ENCODE results near the gene ETV2.
"Not testable (repeated sequence)": the region's sequence is repeated elsewhere in the genome, so short reads cannot be mapped to it uniquely, and the experiment has no call there.

ETV2 gene, protein sequence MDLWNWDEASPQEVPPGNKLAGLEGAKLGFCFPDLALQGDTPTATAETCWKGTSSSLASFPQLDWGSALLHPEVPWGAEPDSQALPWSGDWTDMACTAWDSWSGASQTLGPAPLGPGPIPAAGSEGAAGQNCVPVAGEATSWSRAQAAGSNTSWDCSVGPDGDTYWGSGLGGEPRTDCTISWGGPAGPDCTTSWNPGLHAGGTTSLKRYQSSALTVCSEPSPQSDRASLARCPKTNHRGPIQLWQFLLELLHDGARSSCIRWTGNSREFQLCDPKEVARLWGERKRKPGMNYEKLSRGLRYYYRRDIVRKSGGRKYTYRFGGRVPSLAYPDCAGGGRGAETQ

DNA sequence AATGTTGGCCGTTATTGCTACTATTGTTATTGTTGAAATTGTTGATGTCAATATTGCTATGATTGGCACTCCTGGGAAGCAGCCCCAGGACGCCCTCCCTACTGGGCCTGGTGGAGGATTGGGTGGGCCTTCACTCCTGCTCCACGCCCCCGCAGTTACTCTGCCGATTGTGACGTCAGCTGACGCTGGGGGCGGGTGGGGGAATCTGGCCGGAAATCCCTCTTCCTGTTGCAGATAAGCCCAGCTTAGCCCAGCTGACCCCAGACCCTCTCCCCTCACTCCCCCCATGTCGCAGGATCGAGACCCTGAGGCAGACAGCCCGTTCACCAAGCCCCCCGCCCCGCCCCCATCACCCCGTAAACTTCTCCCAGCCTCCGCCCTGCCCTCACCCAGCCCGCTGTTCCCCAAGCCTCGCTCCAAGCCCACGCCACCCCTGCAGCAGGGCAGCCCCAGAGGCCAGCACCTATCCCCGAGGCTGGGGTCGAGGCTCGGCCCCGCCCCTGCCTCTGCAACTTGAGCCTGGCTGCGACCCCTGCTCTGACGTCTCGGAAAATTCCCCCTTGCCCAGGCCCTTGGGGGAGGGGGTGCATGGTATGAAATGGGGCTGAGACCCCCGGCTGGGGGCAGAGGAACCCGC, at the start of gene ETV2:
Gene ETV2 (plus strand): TSS at position 231 of the 637 bp plus-strand sequence. CDS start 716 bp downstream, outside the sequence.
- peak; percentile 45 to 52 for DNase-seq

DNA sequence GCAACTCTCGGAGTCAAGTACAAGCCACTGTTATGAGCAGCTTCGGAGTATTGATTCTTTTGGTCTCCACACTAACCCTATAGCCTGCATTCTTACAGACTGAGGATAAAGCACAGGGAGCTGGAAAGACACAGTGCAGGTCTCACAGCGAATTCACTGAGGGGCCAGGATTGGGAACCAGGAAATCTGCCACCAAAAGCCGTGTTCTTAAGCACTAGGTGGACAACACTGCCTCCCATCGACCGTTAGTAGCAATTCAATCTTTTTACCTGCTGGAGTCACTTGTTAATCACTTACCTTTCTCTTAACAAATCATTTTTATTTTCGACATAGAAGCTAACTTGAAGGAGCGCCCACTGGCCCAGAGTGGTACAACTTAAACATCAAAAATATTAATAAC, 49.3 kb upstream of the ETV2 start:
- DNase-seq, result no peak

DNA sequence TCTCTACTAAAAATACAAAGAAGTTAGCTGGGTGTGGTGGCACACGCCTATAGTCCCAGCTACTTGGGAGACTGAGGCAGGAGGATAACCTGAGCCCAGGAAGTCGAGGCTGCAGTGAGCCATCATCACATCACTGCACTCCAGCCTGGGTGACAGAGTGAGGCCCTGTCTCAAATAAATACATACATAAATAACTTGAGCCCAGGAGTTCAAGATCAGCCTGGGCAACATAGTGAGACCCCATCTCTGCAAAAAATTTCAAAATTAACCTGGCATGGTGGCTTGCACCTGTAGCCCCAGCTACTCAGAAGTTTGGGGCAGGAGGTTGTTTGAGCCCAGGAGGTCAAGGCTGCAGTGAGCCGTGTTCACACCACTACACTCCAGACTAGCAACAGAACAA, 46.5 kb upstream of the ETV2 start:
- DNase-seq, result not testable (repeated sequence)

DNA sequence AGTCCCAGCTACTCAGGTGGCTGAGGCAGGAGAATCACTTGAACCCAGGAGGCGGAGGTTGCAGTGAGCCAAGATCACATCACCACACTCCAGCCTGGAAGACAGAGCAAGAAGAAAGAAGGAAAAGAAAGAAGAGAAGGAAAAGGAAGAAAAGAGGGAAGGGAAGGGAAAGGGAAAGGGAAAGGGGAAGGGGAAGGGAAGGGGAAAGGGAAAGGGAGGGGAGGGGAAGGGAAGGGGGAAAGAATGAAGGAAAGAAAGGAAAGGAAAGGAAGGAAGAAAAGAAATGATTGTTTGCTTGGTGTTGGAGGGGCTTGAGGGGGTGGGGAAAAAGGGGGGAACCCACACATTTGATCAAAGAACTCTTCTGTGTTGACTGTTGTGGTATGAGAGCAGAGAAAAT, 45.6 kb upstream of the ETV2 start:
- DNase-seq, result no peak

DNA sequence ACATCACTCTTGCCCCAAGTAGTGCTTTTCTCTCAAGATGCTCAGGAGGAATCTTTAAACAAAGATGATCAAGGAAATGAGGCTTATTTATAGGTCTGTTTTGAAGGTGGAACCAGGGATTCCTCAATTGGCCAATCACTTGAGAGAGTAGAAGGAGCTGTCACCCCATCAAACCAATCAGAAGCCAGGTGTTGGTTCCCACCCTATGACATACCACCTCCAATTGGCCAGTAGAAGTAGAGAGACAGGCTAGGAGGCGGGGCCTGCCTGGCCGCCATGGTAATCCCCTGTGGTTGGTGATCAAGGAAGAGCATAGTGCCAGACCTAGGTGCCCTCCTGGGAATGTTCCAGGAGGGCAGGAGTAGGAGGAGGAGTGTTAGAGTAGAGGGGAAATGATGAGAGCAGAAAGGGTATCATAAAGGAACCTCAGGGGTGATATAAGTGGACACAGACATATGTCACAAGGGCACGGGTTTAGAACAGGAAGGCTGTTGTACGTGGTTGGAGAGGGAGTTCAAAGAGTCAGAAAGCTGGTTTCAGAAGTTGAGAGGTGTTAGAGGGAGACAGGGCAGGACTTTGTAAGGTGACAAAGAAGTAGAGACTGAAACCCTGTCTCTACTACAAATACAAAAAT, 45.1 kb upstream of the ETV2 start:
- no peak for DNase-seq

DNA sequence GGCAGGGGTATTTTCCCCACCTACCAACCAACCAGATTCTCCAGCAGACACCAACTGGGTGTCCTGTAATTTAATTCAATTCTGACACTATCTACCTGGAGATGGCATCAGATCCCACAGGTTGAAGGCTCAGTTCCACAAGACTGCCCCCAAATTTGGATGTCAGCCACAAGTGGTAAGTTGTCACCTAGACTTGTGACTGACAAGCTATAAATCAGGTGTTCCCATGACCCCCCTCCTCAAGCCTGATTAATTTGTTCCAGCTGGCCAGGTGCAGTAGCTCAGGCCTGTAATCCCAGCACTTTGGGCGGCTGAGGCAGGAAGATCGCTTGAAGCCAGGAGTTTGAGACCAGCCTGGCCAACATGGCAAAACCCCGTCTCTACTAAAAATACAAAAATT, 39.6 kb upstream of the ETV2 start:
- DNase-seq, result no peak

DNA sequence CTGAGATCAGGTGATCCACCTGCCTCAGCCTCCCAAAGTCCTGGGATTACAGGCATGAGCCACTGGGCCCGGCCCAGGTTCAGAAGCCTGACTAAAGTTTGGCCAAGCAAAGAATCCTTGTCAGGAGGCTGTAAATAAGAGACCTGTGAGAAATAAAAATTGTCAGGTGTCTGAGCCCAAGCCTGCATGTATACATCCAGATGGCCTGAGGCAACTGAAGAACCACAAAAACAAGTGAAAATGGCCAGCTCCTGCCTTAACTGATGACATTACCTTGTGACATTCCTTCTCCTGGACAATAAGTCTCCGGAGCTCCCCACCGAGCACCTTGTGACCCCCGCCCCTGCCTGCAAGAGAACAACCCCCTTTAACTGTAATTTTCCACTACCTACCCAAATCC, 37.1 kb upstream of the ETV2 start:
- DNase-seq, result not testable (repeated sequence)

DNA sequence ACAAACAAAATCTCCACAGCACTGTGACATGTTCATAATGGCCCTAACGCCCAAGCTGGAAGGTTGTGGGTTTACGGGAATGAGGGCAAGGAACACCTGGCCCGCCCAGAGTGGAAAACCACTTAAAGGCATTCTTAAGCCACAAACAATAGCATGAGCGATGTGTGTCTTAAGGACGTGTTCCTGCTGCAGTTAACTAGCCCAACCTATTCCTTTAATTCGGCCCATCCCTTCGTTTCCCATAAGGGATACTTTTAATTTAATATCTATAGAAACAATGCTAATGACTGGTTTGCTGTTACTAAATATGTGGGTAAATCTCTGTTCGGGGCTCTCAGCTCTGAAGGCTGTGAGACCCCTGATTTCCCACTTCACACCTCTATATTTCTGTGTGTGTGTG, 34.4 kb upstream of the ETV2 start:
- DNase-seq, result not testable (repeated sequence)

DNA sequence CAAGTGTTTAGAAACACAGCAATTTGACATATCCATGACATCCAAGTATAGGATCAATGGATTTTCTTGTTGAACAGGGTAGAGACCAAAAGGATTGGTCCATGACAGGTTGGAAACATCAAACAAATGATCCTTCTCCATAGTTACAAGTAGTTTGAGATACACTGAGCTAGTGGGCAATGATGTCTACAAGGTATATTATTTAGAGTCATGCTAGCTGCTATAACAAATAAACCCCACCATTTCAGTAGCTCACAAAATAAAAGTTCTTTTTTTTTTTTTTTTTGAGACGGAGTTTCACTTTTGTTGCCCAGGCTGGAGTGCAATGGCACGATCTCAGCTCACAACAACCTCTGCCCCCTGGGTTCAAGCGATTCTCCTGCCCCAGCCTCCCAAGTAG, 33.9 kb upstream of the ETV2 start:
- no peak for DNase-seq

DNA sequence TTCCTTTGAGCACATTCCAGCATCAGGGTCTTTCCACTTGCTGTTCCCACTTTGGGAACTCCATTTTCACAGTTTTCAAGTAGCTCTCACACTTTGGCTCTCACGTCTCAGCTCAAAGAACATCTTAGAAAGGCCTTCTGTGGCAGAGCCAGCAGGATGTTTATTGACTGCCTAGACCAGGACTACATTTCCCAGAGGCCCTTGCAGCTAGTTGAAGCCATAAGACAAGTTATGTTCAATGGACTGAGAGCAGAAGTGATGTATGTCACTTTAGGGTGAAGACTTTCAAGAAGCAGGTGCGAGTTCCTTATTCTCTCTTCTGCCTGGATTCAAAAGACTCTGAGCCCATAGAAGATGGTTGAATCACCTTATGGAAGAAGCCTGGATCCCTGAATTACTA, 33.3 kb upstream of the ETV2 start:
- DNase-seq, result no peak

DNA sequence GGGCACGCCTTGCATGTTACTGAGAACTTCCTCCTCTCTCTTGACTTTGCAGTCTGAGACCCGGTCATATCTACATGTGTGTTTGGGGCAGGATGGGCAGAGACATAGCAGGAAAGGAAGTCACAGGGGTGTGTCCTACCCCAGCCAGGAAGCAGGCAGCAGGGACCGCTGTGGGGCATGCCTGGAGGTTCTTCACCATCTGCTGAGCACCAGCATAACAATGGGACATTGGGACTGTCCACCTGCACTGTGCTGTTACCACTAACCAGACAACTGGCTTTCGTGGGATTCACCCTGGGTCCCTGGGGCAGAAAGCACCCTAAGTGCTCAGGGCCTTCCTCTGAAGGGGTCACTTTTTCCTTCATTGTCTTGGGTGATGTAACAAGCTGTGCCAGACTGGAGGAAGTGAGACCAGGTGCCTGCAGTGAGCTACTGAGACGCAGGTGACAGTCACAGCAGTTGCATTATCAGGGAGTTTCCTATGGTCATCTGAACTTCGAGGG, 31.6 kb upstream of the ETV2 start:
- DNase-seq, result peak in 1 of 2 donors; percentile 14

DNA sequence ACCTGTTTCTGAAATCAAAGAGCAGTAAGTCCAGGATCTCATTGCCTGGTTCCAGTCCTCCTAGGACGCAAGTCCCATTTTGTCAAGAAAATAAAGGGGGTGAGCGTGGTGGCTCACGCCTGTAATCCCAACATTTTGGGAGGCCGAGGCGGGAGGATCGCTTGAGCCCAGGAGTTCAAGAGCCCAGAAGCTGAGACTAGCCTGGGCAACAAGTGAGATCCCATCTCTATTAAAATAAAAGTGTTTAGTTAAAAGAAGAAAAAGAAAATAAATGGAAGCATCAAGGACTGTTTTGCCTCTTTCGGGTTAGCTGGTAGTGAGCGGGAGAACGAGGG, 29.4 kb upstream of the ETV2 start:
- no peak for DNase-seq

DNA sequence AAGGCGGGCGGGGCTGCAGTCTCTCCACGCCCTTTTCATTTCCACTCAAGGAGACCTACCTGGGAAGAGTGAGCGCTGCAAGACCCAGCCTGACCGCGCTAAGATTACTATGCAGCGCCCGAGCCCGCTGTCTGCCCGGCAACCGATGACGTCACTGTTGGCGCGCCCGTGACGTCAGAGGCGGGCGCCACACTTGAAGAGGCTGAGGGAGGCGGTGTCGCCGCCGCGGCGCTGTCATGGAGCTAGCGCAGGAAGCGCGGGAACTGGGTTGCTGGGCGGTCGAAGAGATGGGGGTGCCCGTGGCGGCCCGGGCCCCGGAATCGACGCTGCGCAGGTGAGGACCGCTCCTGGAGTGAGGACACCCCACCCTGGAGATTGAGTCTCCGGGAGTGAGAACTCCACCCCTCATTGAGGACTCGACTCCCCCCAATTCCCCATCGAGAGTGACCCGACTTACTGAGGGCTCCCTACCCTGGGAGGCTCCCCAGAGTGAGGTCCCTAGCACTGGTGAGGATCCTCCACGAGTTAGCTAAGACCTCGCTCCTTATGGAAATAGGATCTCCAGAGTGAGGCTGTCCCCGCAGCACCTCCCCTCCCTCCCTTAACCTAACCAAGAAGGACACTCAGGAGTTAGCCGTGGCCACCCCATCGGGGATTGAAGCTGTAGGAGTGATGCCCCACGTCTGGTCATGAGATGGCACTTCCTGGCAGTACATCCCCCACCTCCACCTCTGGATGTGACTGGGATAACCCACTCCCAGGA, 28.8 kb upstream of the ETV2 start, which contains the start of gene HAUS5:
Gene HAUS5 (plus strand): TSS at position 177 of the 763 bp plus-strand sequence. CDS start 60 bp downstream, at position 237.
- DNase-seq, result peak; percentile 90 to 96

DNA sequence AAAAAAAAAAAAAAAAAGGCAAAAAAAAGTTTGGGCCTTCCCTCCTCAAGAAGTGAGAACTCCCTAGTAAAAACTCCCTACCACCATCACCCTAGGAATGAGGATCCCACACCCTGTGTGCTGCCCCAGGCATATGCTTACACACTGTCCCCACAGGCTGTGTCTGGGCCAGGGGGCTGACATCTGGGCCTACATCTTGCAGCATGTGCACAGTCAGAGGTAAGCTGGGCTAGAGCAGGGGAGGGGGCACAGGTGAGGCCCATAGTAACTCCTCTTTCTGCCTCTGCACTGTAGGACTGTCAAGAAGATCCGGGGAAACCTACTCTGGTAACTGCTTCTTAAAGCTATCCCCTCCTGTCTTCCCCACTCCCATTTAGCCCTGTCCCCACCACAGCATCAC, 28.0 kb upstream of the ETV2 start:
- DNase-seq, result no peak

DNA sequence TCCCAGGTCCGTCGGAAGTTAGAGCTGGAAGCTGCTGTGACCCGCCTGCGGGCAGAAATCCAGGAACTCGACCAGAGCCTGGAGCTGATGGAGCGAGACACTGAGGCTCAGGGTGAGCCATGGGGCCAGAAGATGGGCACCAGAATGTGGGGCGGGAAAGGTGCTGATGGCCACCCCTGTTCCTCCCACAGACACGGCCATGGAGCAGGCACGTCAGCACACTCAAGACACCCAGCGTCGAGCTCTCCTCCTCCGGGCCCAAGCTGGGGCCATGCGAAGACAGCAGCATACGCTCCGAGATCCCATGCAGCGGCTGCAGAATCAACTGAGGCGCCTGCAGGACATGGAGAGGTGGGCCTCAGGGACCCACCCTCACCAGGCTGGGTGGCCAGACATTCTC, 26.5 kb upstream of the ETV2 start:
- no peak for DNase-seq

DNA sequence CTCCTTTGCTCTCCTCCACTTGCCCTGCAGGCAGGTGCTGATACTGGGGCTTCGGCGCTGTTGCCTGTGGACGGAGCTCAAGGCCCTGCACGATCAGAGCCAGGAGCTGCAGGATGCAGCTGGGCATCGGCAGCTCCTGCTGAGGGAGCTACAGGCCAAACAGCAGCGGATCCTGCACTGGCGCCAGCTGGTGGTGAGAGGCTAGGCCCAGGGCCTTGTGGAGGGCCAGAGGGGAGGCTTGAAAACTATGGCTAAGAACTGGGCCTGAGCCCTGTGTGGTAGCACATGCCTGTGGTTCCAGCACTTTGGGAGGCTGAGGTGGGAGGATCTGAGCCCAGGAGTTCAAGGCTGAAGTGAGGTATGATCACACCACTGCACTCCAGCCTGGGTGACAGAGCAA, 22.7 kb upstream of the ETV2 start:
- no peak for DNase-seq

DNA sequence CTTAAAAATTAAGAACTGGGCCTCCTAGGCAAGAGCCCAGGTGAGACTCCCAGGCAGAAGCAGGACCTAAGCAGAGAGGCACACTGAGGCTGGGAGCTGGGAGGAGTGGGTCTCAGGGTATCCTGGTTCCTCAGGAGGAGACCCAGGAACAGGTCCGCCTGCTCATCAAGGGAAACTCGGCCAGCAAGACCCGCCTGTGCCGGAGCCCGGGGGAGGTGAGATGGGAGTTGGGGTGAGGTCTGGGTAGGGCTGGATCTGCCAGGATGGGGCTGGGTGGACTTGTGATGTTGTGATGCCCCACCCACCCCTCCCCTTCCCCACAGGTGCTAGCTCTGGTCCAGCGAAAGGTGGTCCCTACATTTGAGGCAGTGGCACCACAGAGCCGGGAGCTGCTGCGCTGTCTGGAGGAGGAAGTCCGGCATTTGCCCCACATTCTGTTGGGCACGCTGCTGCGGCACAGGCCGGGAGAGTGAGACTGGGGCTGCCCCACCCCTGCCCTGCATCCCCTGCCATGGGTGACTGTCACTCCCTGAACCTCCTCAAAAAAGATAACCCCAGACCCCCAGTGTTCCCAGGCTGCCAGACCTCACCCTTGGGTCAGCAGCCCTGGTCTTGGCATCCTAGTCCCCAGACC, 22.1 kb upstream of the ETV2 start:
- DNase-seq, result no peak

DNA sequence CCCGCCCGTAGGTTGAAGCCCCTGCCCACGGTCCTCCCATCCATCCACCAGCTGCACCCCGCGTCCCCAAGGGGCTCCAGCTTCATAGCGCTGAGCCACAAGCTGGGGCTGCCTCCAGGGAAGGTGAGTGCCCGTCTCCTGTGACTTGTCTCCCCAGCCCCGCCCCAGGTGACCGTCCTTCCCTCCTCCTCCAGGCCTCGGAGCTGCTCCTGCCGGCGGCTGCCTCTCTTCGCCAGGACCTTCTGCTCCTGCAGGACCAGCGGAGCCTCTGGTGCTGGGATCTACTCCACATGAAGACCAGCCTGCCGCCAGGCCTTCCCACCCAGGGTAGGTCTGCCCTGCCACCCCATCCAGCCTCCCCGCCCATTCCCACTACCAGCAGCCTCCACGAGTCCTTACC, 21.5 kb upstream of the ETV2 start:
- DNase-seq, result no peak

DNA sequence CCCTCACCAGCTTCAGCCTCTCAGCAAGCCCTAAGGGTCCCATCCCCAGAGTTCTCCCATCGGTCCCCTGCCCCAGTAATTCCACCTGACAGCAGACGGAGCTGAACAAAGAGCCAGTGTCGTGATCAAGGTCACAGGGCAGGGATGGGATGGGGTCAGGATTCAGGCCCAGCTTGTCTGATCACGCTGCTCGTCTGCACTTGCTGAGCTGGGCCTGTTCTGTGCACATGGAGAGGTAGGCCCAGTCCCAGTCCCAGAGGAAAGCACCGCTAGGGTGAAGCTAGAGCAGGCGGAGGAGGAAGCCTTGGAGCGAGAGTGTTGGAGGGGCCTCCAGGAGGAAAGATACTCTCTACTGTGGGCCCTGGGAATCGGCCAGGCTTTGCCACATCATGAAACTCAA, 19.8 kb upstream of the ETV2 start:
- DNase-seq, result no peak

DNA sequence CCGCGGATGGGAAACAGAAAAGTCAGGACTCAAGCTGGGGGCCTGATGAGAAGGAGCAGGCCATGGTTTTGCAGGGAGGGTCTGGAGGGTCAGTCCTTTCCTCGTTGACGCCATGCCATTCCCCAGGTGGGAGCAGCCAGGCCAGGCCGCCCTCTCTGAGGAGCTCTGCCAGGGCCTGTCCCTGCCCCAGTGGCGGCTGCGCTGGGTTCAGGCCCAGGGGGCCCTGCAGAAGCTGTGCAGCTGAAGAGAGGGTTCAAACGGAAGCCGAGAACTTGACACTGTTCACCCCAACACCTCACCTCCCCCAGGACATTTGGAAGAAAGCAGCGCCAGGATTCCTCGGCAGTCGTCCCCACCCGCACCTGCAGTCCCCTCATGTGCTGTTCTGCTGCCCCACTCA, 18.8 kb upstream of the ETV2 start:
- DNase-seq, result no peak

DNA sequence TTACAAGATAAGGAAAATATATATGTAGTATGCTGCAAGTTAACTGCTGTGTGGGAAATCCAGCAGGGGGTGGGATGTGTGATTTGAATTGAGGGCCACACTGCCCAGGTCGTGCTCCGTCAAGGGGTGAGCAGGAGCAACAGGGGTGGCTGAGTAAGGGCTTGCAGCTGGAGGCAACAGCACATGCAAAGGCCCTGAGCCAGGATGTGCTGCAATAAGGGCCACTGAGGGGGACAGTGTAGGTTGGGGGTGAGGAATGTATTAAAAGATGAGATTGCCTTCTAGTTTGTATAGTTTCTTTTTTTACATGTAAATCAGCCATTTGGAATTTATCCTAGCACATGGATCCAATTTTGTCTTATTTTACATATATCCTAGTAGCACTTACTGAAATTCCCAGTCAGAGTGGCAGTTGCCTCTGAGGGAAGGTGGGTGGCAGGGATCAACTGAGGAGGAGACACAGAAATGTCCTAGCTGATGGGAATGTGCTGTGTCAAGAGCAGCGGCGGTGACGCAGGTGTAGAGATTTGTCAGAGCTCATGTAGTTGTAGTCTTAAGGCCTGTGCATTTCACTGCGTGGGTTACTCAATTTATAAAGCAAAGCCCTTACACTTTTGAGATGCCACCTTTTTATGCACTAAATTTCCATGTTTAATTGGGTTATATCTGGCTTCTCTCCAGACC, 18.1 kb upstream of the ETV2 start:
- no peak for DNase-seq

DNA sequence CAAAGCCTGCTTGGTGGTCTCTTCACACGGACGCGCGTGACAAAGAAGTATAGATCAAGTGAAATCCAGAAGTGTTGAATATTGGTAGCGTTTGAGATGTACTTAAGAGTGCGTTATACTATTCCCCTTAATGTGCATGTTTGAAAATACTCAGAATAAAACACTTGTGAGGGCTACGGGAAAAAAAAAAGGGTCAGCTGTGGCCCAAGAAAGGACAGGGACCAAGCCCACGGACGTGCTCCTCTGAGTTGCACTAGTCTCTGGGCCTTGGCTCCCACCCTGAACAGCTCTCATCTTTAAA, 13.3 kb upstream of the ETV2 start:
- no peak for DNase-seq
